NCI-H146 (cell line): ENCODE data around the gene CNTF.
A peak's percentile ranks its signal among the peaks of the same experiment; 100 is the strongest.

Source experiments
- DNase-seq: peaks from one replicate; lab custom pipeline; 2025; lab: John Stamatoyannopoulos, UW

The CNTF gene

GRCh38 chr11:58606930-58607714 is 15.3 kb upstream of the CNTF start:
- no peak for DNase-seq

DNA sequence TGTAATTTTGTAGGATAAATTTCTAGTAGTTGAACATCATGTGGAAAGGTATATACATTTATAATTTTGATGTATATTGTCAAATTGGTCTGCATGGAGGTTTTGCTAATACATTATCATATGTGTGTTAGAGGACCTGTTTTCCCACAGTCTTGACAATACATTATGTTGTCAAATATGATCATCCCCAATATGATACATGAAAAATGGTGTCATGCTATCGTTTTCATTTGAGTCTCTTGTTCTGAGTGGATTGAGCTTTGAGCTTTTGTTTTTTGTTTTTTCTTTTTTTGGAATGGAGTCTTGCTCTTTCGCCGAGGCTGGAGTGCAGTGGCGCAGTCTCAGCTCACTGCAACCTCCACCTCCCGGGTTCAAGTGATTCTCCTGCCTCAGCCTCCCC is 14.1 kb upstream of the CNTF start:
- no peak for DNase-seq

DNA sequence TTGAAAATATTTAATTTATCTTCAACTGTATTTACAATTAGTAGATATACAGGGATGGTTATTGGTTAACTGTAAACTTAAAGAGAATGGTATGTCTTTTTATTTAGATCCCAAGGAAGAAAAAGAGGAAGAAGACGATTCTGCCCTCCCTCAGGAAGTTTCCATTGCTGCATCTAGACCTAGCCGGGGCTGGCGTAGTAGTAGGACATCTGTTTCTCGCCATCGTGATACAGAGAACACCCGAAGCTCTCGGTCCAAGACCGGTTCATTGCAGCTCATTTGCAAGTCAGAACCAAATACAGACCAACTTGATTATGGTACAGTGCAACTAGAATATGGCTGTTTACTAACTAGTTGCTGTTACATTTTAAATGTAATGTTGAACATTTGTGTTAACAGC is 12.7 kb upstream of the CNTF start:
- no peak for DNase-seq

DNA sequence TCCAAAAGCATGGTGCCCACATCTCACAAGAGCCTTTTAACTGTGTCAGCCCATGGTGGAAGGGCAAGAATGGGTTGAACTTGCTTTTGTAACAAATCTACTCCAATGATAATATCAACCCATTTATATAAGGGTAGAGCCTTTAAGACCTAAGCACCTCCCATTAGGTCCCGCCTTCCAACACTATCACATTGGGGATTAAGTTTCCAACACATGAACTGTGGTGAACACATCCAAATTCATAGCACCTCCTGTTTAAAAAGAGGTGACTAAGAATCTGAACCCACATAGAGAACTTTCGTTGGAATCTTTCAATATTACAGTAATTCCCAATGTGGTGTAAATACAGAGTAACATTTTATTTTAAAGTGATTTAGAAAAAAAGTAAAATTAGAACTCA is 9.2 kb upstream of the CNTF start:
- no peak for DNase-seq

DNA sequence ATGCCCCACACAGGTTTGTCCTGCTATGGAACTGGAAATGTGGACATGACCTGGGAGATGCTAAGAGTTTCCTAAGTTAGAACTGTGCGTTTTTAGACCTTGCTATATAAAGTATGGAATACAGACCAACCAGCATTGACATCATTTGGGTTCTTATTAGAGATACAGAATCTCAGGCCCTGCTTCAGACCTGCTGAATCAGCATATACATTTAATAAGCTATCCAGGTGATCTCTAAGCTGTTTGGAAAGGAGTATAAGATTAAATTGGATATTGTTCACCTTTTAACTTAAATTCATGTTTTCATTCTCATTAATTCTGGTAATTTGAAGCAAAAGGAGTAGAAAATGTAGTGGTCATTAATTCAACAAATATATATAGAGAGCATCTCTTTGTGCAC is 6.9 kb upstream of the CNTF start:
- DNase-seq, result no peak

- DNase-seq, result no peak
These were observed 5.9 kb upstream of the CNTF start for GRCh38 chr11:58616594-58616993.

DNA sequence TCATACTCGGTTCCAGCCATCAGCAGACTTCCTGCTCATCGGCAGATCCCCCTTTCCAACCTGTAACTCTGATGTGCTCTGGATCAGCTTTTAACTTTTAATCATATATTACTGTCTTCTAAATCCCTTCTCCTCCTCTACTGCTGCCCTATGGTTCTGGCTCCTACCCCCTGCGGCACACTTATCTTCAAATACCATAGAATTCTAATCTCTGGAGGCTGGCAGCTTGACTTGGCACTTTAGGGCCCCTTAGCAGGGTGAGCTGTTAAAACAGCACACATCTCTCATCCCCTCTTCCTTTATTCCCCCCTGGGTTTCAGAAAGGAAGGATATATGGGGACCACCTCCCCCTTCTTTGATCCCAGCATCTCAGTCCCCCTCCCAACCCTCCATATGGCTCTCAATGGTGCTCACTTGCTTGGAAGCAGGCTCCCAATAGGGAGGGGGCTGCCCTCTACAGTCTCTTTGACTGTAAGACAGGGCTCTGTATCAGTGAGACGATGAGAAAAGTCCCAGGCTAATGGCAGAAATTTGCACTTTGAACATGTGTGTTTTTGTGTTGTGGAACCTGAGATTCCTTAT is 4.4 kb upstream of the CNTF start:
- DNase-seq, result no peak

- DNase-seq, result no peak
These were observed 741 bp upstream of the CNTF start for GRCh38 chr11:58621586-58622262.

- no peak for DNase-seq
These were observed 2.6 kb downstream of the CNTF start for GRCh38 chr11:58625086-58625485.

GRCh38 chr11:58625826-58626460 is 3.5 kb downstream of the CNTF start:
- DNase-seq, result no peak

- no peak for DNase-seq
These were observed 4.5 kb downstream of the CNTF start for GRCh38 chr11:58626934-58627483.

DNA sequence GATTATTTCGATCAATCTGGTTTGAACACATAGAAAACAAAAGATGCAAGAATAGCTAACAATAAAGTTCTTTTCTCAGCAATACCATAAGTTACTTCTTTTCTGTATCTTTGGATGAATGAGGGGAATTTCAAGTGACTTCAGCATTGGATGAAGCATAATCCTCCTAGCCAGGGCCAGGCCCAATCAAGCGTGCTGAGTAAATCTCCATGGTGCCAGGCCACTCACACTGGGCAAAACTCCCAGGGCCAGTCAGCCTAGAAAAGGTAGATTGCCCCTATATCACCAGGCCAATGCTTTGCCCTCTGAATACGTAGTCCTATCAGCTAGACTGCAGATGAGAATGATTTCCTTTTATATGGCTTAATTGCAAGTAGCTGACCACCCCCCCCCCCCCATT is 6.0 kb downstream of the CNTF start:
- DNase-seq, result no peak

- DNase-seq, result peak; percentile 13
These were observed 7.4 kb downstream of the CNTF start for GRCh38 chr11:58629857-58630256.

GRCh38 chr11:58631378-58631777 is 8.9 kb downstream of the CNTF start:
- no peak for DNase-seq

DNA sequence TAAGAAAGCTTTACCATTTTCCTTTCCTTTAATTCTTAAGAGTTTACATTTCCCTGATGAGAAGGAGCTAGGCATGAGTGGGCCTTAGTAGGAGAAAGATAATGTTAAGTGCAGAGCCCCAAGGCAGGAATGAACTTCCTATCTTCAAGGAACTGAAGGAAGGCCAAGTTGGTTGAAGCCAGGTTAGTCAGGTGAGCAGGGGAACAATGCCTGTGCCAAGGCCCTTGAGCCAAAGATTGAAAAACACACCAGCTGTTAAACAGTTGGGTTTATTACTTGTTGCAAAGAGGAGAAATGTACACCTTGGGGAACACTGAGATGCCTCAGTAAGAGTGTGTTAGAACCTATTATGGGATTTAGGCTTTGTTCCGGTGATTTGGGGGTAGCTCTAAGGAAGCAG is 10.0 kb downstream of the CNTF start:
- no peak for DNase-seq

- DNase-seq, result no peak
These were observed 14.1 kb downstream of the CNTF start for GRCh38 chr11:58636587-58636986.

GRCh38 chr11:58637371-58637770 is 14.9 kb downstream of the CNTF start:
- DNase-seq, result no peak

GRCh38 chr11:58639103-58639502 is 16.6 kb downstream of the CNTF start:
- DNase-seq, result no peak

- no peak for DNase-seq
These were observed 17.2 kb downstream of the CNTF start for GRCh38 chr11:58639669-58640068.

- DNase-seq, result no peak
These were observed 18.0 kb downstream of the CNTF start for GRCh38 chr11:58640386-58641023.

- no peak for DNase-seq
These were observed 18.9 kb downstream of the CNTF start for GRCh38 chr11:58641341-58641740.
